Right lung (tissue), 5 donors: ENCODE measurements around the gene THRB. TPM values are rescaled to one million over a fixed set of nuclear protein-coding genes. Genes with fewer than 3 reads are reported as not detected.
"Not testable (repeated sequence)": the region's sequence is repeated elsewhere in the genome, so short reads cannot be mapped to it uniquely, and the experiment has no call there.

Experiments
- DNase-seq, 2 donors: peaks; one replicate each; pipeline ENCODE4 v3.0.0-alpha.2; 2013
- polyA plus RNA-seq, 5 donors: library from polyadenylated mRNA; unstranded; fragments of 120-200 nt; gene quantifications; one replicate each; pipeline versions ENCODE4 v1.2.1 to v1.2.3, GENCODE V29; 2013; ENCODE audit warnings: inconsistent platforms in 1 of 5, low replicate concordance in 1 of 5; ENCODE audit not compliant: insufficient read length in 5 of 5, insufficient read depth in 1 of 5

THRB gene
- polyA plus RNA-seq, 5 donors: 9.4 to 17.6 (median 17.0) TPM

DNA sequence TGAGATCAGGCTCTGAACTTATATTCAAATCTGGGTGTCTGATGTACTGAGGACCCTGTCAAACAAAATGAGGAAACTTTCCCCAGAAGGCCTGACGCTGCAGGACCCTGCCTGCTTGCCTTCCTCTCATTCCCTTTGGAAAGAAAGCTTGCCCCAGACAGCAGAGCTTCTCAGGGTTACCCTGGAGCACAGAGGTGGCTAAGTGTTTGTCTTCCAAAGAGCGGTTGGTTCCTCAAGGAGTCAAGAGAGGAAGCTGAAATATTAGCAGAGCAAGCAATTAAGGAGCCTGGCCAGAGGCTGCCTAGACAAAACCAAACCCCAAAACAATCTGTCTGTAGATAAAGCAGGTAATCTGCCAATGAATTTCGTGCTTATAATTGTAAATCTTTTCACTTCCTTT lies 374.2 kb downstream of the THRB start:
- no peak for DNase-seq

DNA sequence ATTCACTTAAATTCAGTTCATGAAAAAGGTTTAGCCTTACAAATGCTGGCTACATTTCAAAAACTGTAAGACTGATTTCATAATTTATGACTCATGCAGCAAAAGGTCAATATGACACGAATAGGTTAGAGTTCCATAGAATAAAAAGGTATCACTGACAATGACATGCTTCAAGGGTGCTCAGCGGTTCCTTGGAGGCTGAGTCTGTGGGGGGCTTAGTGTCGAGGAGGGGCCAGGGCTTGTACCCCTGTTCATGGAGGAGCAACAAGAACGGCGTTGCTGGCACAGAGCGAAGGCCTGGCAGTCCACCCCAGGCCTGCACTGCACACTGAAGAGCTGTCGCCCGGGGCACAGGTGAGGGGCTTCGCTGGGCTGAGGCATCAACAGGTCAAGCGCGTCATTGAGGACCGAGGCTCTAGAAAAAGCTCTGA lies 375.3 kb downstream of the THRB start:
- DNase-seq: no peak

DNA sequence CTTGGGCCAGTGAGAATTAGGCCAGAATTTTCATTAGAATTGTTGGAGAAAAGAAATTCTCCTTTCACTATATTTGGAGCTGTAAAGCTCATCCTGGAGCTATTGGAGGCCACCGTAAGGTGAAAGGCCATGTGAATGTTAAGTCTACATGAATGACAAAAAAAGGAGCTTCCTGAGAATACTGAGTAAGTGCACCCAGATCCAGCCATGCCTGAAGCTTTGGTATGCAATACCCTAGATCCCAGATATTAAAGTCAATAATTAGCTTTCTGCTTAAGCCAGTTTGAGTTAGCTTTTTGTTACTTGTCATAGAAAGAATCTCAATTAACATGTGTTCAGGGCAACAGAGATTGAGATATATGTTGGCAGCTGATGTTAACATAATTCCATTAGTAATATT lies 377.1 kb downstream of the THRB start:
- DNase-seq: no peak

DNA sequence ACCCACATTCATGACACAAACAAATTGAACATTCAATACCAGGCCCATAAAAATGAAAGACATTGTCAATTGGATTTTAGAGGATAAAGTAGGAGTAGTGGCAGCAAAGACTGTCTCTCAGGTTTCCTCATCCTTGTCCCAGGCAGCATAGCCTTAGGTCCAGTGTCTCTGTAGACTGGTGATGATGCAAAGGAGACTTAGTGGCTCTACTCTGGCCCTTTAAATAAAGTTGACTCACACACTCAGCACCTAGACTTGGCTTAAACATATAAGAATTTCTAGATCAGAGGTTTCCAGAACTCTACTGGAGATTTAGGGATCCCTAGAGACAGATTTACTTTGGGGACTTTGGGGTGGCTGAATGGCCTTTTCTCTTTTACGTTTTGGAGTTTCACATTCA lies 382.9 kb downstream of the THRB start:
- no peak for DNase-seq

DNA sequence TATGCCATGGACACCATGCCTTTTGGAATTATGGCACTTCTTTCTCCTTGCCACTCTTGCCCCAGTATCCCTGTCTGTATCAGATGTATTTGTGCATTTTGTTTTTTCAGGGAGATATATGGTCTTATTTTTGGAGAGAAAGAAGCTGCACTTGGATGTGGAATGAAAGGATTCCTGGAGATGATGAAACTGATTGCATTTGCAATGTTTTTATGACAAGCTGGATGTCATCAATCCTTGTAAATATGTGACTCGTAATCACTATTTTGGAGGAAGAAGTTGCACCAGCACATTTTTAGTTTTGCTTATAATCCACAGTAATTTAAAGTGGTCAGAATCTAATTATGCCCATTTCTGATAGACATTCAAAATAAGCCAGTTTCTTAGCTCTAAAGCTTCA lies 384.6 kb downstream of the THRB start:
- DNase-seq: no peak

DNA sequence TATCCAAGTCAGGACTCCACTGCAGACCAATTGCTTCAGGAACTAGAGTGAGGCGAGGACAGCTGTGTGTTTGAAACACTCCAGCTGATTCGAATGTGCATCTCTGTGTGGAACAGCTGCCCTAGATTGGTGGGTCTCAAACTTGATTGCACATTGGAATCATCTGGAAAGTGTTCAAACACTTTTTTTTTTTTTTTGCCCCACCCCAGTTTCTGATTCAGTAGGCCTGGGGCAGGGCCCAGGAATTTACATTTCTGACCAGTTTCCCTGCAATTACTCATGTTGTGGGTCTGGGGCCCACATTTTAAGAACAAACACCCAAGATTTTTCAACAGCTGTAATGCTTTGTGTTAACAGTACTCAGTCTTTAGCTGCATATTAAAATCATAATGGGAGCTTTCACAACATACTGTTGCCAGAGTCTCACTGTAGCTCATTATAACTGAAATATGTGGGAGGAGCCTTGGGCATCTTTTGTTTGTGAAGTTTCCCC lies 392.9 kb downstream of the THRB start:
- DNase-seq: peak; percentile 71 to 73

DNA sequence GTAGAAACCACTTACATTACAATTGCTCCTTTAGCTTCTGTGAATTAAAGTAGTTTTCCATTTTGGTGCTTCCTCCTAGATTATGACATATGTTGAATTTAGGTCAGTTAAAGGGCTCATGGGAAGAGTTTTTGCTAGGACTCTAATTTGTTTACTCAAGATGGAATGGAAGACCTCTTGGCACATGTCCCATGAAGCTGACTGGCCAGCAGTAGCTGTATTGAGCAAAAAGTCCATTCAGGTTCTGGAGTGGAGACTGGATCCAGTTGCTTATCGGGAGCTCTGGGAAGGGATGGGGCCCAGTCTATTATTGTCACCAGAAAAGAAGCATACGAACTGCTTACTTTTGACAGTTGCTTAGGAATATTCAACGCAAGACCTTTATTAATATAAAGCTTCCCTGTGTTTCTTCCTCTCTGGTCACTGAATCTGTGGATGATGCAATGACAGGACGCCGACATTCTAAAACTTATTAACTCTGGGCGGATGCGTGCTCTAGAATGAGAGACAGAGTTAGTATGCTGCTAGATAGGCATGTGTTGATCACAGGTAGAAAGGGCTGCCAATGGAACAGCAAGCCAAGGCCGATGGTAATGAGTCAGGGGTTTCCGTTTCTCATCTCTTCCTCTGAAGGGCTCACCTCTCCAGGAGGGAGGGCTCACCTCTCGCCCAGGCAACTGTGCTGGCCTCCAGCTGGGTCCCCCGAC lies 393.8 kb downstream of the THRB start:
- DNase-seq: peak; percentile 61 to 71

DNA sequence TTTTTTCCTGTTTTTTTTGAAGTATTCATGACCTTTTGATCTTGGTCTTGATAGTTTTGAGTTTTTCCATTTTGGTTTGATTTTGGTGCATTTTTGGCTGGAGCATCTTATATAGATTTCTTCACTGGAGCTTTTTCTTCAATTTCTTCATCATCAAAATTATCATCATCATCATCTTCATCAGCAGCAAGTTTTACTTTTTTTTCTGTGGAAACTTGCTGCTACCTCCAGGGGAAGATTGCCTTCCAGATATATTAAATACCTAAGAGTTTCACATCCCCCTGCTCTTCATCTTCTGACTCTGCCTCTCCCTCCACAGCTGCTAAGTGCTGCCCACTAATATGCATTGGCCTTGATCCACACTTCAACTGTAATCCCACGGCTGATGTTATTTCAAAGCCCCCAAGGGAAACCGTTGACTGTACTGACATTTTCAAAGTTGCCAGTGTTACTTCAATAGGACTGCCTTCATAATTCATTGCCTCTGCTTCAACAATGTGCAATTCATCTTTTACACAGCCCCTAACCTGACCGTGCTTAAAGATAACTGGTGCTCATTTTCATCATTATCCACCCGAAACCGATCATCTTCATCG lies 397.9 kb downstream of the THRB start:
- no peak for DNase-seq

DNA sequence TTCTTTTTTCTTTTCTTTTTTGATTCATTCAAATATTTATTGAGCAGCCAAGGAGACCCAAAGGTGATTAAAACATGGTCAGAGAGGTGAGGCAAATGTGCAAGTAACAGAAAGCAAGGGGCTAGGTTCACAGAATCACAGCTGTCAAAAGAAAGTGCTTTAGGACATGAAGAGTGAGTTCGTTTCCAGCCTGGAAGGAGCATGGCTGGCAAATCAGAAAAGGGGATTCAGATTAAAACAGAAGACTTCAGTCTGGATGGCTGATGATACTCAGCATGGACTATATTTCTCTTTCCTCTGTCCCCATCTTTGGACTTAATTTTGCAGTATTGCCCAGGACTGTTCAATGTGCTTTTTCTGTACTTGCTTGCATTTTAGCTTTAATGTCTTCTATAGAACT lies 398.4 kb downstream of the THRB start:
- DNase-seq: no peak

DNA sequence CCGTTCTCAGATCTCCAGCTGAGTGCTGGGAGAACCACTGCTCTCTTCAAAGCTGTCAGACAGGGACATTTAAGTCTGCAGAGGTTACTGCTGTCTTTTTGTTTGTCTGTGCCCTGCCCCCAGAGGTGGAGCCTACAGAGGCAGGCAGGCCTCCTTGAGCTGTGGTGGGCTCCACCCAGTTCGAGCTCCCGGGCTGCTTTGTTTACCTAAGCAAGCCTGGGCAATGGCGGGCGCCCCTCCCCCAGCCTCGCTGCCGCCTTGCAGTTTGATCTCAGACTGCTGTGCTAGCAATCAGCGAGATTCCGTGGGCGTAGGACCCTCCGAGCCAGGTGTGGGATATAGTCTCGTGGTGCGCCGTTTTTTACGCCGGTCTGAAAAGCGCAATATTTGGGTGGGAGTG lies 399.8 kb downstream of the THRB start:
- DNase-seq: not testable (repeated sequence)

DNA sequence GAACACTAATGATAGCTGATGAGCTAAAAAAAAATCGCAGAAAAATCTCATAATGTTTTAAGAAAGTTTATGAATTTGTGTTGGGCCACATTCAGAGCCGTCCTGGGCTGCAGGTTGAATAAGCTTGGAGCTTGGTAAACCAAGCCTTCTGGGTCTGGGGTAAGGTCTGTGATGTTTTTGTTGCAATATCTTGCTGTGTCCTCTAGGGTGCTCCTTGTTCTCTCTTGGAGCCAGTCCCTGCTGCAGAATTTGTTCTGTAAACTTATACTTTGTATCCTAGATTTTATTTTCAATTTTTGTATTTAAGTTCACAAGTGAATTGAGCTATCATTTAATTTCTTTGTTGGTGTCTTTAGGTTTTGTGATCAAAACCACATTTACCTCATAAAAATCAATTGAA lies 405.9 kb downstream of the THRB start:
- no peak for DNase-seq

DNA sequence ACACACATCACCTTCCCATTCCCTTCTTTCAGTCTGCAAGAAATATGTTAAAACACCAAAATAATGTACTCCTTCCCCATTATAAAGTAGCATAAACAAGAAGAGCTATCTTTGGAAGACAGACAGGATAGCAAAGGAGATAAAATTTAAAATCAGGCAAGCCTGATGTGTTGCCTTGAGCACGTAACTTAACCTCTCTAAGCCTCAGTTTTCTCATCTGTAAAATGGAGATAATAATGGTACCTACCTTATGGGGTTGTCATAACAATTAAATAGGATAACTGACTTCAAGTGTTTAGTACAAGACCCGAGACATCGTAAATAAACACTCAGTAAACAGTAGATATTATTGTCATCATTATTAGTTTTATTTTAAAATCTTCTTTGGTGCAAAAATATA lies 407.2 kb downstream of the THRB start:
- DNase-seq: no peak

DNA sequence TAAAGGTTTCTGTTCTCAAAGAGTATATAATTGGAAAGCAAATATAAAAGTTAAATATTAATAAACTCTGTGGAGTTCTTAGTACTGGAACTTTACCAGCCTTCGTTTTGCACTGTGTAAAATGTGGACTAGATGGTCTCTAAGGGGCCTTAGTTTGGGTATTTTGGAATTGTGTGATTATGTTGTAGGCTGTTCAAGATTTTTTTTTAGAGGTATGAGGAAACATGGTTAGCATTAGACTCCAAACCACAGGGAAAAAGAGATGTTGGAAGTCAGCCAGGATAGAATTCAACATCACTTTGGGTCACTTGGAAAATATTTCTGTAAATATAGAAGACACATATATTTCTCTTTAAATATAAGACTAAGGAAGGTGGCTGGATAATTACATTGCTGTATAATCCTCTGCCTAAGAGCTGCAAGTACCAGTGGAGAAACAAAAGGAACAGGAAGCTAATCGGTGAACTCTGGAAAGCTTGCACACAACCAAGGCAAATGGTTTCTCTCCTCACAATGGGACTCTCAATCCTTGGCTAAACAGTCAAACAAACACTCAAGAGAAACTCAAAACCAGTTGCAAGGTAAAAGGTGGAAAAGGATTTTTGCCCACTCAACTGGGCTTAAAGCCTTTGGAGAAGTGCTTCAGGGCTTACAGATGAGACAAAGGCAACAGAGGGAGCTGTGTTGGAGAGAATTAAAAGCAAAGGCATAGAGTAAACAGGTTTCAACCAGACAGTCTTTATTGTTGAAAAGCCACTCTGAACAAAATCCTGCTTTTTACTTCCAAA lies 407.8 kb downstream of the THRB start:
- peak; percentile 35 to 36 for DNase-seq

DNA sequence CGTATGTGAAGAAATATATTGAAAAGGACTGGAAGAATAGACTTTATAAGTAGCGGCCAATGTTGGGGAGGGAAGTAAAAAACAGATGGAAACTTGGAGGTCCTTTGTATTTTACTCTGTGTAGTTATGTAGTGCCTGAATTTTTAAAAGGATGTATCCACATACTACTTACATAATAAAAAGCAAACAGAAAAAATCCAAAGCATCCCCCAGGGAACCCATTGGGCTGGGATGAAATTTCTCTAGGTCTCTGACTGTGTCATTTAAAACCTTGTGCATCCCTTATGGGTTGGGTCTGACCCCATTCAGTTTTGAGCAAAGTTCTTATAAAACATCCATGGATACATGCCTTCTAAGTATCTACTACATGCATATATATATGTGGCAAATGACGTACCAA lies 408.4 kb downstream of the THRB start:
- DNase-seq: no peak

DNA sequence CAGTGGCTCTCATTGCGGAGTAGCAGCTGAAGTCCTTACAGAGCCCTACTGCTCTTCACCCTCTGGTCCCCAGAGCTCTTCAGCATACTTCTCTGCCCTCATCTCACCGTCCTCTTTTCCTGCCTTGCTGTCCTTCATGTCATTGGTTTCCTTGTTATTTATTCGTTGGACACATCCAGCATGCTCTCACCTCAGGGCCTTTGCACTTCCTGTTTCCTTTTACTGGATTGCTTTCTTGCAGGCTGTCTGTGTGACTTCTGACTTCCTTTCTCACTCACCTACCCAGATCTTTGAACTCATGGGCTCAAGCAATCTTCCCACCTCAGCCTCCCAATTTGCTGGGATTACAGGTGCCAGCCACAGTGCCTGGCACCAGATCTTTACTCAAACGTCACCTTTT lies 422.5 kb downstream of the THRB start:
- DNase-seq: no peak

DNA sequence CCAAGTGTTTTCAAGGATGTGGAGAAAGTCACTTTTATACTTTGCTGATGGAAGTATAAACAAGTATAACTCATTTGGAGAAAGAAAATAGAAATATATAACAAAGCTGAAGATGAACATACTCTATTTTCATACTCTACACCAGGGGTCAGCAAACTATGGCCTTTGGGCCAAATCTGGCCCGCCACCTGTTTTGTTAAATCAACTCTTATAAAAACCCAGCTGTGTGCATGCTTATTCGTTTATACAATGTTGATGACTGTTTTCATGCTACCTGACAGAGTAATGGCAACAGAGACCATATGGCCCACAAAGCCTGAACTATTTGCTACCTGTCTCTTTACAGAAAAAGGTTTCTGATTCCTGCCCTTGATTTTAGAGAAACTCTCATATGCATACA lies 425.6 kb downstream of the THRB start:
- no peak for DNase-seq

DNA sequence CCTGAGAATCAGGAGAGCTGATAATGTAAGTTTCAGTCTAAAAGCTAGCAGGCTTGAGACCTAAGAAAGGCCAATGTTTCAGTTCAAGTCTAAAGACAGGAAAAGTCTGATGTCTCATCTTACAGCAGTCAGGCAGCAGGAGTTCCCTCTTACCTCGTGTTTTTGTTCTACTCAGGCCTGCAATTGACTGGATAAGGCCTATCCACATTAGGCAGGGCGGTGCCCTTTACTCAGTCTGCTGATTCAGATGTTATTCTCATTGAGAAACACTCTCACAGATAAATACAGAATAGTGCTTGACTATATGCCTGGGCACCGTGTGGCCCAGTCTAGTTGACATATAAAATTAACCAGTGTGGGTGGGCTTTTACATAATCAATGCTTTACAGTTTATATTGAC lies 427.2 kb downstream of the THRB start:
- DNase-seq: no peak
